HL-60 (cell line): Measurements from ENCODE around the gene FAM136A.

Experiments used
- CTCF ChIP-seq: IDR thresholded peaks from one replicate; pipeline ENCODE4 v1.5.1; 2011; ENCODE audit warnings: low read length, control low read depth, inconsistent platforms; ENCODE audit not compliant: insufficient read depth
- SPI1 ChIP-seq: IDR thresholded peaks from 2 replicates; pipeline ENCODE4 v1.6.1; 2012; ENCODE audit warnings: low read depth, mild to moderate bottlenecking, borderline replicate concordance

- TF ChIP-seq CTCF = no peak
- no peak for TF ChIP-seq SPI1
These were observed 19.4 kb downstream of the FAM136A start for GRCh38 chr2:70282439-70282838.
